ENCODE data around the gene SAA4.
"Not testable (repeated sequence)": the region's sequence is repeated elsewhere in the genome, so short reads cannot be mapped to it uniquely, and the experiment has no call there.

DNA sequence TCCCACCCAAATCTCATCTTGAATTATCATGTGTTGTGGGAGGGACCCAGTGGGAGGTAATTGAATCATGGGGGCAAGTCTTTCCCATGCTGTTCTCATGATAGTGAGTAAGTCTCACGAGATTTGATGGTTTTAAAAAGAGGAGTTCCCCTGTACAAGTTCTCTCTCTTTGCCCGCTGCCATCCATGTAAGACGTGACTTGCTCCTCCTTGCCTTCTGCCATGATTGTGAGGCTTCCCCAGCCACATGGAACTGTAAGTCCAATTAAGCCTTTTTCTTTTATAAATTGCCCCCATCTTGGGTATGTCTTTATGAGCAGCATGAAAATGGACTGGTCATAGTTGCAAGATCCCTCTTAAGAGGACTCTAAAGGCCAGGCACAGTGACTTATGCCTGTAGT, 38.9 kb downstream of the SAA4 start:
- TF ChIP-seq, protein P1, sequence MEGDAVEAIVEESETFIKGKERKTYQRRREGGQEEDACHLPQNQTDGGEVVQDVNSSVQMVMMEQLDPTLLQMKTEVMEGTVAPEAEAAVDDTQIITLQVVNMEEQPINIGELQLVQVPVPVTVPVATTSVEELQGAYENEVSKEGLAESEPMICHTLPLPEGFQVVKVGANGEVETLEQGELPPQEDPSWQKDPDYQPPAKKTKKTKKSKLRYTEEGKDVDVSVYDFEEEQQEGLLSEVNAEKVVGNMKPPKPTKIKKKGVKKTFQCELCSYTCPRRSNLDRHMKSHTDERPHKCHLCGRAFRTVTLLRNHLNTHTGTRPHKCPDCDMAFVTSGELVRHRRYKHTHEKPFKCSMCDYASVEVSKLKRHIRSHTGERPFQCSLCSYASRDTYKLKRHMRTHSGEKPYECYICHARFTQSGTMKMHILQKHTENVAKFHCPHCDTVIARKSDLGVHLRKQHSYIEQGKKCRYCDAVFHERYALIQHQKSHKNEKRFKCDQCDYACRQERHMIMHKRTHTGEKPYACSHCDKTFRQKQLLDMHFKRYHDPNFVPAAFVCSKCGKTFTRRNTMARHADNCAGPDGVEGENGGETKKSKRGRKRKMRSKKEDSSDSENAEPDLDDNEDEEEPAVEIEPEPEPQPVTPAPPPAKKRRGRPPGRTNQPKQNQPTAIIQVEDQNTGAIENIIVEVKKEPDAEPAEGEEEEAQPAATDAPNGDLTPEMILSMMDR (IDR thresholded peaks at IDR 0.05; ENCODE audit: low read depth, low read length) = not testable (repeated sequence)
- TF ChIP-seq EZH2phosphoT487 (IDR thresholded peaks at IDR 0.05; ENCODE audit: low read depth) = not testable (repeated sequence)

Data from OCI-LY3 (cell line).